Mucosa of descending colon (tissue), 3 donors: Measurements from ENCODE around the gene ASTN2. TPM values are rescaled to one million over a fixed set of nuclear protein-coding genes. Genes with fewer than 3 reads are reported as not detected.

ENCODE experiments used
- ATAC-seq: fragments of 200-7000 bp; cut with Tn5 transposase; one replicate; pipeline ENCODE4 v1.9.1; 2020; ENCODE audit warnings: mild to moderate bottlenecking, moderate library complexity
- DNase-seq, 3 donors: peaks; one replicate each; pipeline ENCODE4 v3.0.0-alpha.2; 2020
- H3K36me3 ChIP-seq: fragments of 200-600 bp; one replicate; pipeline ENCODE4 v1.8.0; 2021; ENCODE audit warnings: low read depth, mild to moderate bottlenecking
- H3K4me1 ChIP-seq: fragments of 200-600 bp; one replicate; pipeline ENCODE4 v1.8.0; 2021; ENCODE audit warnings: low read depth, mild to moderate bottlenecking
- H3K4me3 ChIP-seq: fragments of 200-600 bp; one replicate; pipeline ENCODE4 v1.8.0; 2021; ENCODE audit warnings: mild to moderate bottlenecking
- H3K9me3 ChIP-seq: fragments of 200-600 bp; one replicate; pipeline ENCODE4 v1.8.0; 2021; ENCODE audit warnings: mild to moderate bottlenecking
- CTCF ChIP-seq: fragments of 200-600 bp; IDR thresholded peaks from one replicate; pipeline ENCODE4 v1.8.0; 2022; ENCODE audit warnings: antibody characterized with exemption, mild to moderate bottlenecking
- intact Hi-C, 2 donors: fragments of 100-400 bp; cut with DNase I in 1 of 2; cut with micrococcal nuclease in 1 of 2; formaldehyde crosslinking; loops; one replicate each; pipeline versions ENCODE4 v1.11.0 to v1.11.1; 2022; cut with DNase I, micrococcal nuclease
- total RNA-seq, 3 donors: library from RNA; stranded (reverse); fragmentation: NEBNext Ultra II Directional in 2 of 3; extraction: Animal tissue kit (Norgen Biotek cat#: 25700) in 2 of 3; gene quantifications; one replicate each; pipeline versions ENCODE4 v1.2.1 to v1.2.4, GENCODE V29; 2021 to 2023
- donor health status: DM: no; HTN: no; CAD: no; lungs with moderate emphysema.
- donor health status: DM: no; HTN: no; CAD: no.
- donor health status: DM: no; HTN: yes; CAD: no.

The ASTN2 gene
- total RNA-seq, 3 donors from 2014 or later: 3.5 to 6.1 (median 5.4) TPM

GRCh38 chr9:116721411-116721810 is 693.4 kb downstream of the ASTN2 start:
- DNase-seq: no peak
- H3K9me3 ChIP-seq: no peaks in the 10 kb centered on the region
- H3K4me3 ChIP-seq: no peak overlapping the region
- no peak for TF ChIP-seq CTCF
- ATAC-seq: no peak
- H3K4me1 ChIP-seq: no peaks in the 10 kb centered on the region
- no peaks in the 10 kb centered on the region for H3K36me3 ChIP-seq
- intact Hi-C loops: no loop called here

- intact Hi-C loops: no loop called here
Measured at GRCh38 chr9:116720111-116720510, 694.7 kb downstream of the ASTN2 start.

GRCh38 chr9:116718111-116718510 is 696.7 kb downstream of the ASTN2 start:
- no peaks in the 10 kb centered on the region for H3K36me3 ChIP-seq
- intact Hi-C loops: no loop called here
- H3K4me1 ChIP-seq: no peaks in the 10 kb centered on the region
- ATAC-seq (no peak), DNase-seq (no peak)
- no peaks in the 10 kb centered on the region for H3K9me3 ChIP-seq
- no peak for TF ChIP-seq CTCF
- H3K4me3 ChIP-seq: no peak overlapping the region

More at GRCh38 chr9:116720111-116720510, 694.7 kb downstream of the ASTN2 start:
- DNase-seq (no peak), ATAC-seq (no peak)
- no peaks in the 10 kb centered on the region for H3K36me3 ChIP-seq
- H3K9me3 ChIP-seq: no peaks in the 10 kb centered on the region
- H3K4me3 ChIP-seq: no peak overlapping the region
- H3K4me1 ChIP-seq: no peaks in the 10 kb centered on the region
- no peak for TF ChIP-seq CTCF

- Histone ChIP-seq H3K9me3 (no peaks in the 10 kb centered on the region), H3K4me1 (no peaks in the 10 kb centered on the region), H3K4me3 (no peak overlapping the region), H3K36me3 (no peaks in the 10 kb centered on the region)
- no peak for DNase-seq
- no peak for TF ChIP-seq CTCF
- intact Hi-C loops: no loop called here
- no peak for ATAC-seq
Measured at GRCh38 chr9:116717150-116717549, 697.7 kb downstream of the ASTN2 start.

GRCh38 chr9:116716438-116716837 is 698.4 kb downstream of the ASTN2 start:
- Histone ChIP-seq H3K9me3 (no peaks in the 10 kb centered on the region), H3K4me1 (no peaks in the 10 kb centered on the region), H3K36me3 (no peaks in the 10 kb centered on the region), H3K4me3 (no peak overlapping the region)
- DNase-seq: no peak
- intact Hi-C loops: no loop called here
- ATAC-seq: no peak
- TF ChIP-seq CTCF: no peak

- DNase-seq: no peak
- intact Hi-C loops: no loop called here
- Histone ChIP-seq H3K4me1 (no peaks in the 10 kb centered on the region), H3K9me3 (no peaks in the 10 kb centered on the region), H3K36me3 (no peaks in the 10 kb centered on the region), H3K4me3 (no peak overlapping the region)
- ATAC-seq: no peak
- TF ChIP-seq CTCF: no peak
Measured at GRCh38 chr9:116715751-116716150, 699.1 kb downstream of the ASTN2 start.
